HG02763 (cell line): ENCODE results near the gene MIR17HG.
A peak's percentile ranks its signal among the peaks of the same experiment; 100 is the strongest.
"Not testable (repeated sequence)": the region's sequence is repeated elsewhere in the genome, so short reads cannot be mapped to it uniquely, and the experiment has no call there.

Source experiments
- ATAC-seq: cut with Tn5 transposase; IDR thresholded peaks from one replicate; pipeline ENCODE4 v1.9.1; 2021; ENCODE audit warnings: mild to moderate bottlenecking, moderate library complexity; ENCODE audit not compliant: unreplicated experiment

MIR17HG gene

GRCh38 chr13:91346850-91347201 lies 661 bp upstream of the MIR17HG start:
- ATAC-seq, result peak; percentile 21

DNA sequence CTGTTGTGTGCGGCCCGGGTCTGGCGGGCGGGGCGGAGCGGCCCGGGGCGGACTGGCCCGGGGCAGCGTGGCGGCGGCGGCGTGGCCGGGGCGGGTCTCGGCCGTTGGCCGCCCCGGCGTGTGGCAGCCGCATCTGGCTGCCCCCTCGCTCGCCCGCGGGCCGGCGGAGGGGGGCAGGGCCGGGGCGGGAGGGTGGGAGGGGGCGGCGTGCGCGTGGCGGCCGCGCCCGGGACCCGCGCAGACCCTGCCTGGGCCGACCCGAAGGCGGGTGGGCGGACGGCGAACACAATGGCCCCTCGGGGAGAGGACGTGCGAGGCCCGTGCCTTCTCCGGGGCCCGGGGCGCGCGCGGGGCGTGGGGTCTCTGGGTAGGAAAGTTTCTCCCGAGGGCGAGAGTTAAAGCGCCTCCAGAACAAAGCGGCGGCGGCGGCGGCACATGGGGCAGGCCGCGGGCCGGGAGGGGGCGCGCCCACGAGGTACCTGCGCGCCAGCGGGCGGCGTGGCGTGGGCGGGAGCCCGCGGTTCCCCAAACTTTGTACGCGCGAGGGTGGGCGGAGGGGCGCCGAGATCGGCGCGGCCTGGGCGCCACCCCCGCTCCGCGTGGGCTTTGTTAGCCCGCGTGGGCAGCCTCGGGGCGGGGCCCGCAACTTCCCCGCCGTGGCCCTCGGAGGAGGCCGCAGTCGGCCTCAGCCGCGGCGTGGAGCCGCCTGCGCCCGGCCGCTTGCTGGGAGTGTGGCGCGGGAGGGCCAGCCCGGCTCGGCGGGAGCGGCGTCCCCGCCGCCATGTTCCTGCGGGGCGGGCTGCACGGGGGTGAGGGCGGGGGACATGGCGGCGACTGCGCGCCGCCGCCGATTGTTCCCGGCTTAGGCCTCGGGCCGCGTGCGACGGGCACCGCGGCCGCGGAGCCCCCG lies 764 bp downstream of the MIR17HG start:
- peak; percentile 27 for ATAC-seq

DNA sequence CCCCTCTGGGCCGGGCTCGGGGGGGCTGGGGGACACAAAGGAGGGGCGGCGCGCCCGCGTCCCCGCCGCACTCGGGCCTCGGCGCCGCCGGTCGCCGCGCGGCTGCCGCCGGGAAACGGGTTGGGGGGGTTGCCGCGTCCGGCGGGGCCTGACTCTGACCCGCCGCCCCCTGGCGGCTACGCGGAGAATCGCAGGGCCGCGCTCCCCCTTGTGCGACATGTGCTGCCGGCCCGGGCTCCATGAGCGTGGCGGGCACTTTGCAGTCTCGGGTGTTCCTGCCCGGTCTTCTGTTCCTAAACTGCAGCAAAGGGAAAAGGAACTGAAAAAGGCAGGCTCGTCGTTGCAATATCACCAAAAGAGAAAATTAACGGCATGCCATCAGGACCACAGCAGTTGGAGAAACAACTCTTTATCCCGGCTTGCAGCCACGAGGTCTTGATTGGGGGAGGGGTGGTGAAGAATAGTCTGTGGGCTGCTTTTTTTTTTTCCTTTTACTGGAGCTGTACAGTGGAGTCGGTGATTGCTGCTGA lies 1.5 kb downstream of the MIR17HG start:
- ATAC-seq, result peak; percentile 45

DNA sequence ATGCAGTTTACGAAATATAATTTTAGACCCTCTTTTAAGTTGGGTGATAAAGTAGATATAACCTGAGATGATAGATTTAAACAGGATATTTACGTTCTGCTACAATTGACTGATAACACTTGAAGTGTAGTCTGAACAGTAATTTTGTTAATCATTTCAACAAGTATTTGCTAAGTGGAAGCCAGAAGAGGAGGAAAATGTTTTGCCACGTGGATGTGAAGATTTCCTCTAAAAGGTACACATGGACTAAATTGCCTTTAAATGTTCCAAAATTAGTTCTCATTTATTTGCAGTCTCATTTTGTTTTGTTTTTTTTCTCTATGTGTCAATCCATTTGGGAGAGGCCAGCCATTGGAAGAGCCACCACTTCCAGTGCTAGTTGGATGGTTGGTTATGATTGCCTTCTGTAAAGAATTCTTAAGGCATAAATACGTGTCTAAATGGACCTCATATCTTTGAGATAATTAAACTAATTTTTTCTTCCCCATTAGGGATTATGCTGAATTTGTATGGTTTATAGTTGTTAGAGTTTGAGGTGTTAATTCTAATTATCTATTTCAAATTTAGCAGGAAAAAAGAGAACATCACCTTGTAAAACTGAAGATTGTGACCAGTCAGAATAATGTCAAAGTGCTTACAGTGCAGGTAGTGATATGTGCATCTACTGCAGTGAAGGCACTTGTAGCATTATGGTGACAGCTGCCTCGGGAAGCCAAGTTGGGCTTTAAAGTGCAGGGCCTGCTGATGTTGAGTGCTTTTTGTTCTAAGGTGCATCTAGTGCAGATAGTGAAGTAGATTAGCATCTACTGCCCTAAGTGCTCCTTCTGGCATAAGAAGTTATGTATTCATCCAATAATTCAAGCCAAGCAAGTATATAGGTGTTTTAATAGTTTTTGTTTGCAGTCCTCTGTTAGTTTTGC lies 2.8 kb downstream of the MIR17HG start:
- ATAC-seq, result no peak

DNA sequence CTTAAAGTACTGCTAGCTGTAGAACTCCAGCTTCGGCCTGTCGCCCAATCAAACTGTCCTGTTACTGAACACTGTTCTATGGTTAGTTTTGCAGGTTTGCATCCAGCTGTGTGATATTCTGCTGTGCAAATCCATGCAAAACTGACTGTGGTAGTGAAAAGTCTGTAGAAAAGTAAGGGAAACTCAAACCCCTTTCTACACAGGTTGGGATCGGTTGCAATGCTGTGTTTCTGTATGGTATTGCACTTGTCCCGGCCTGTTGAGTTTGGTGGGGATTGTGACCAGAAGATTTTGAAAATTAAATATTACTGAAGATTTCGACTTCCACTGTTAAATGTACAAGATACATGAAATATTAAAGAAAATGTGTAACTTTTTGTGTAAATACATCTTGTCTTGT lies 3.6 kb downstream of the MIR17HG start:
- ATAC-seq, result no peak

DNA sequence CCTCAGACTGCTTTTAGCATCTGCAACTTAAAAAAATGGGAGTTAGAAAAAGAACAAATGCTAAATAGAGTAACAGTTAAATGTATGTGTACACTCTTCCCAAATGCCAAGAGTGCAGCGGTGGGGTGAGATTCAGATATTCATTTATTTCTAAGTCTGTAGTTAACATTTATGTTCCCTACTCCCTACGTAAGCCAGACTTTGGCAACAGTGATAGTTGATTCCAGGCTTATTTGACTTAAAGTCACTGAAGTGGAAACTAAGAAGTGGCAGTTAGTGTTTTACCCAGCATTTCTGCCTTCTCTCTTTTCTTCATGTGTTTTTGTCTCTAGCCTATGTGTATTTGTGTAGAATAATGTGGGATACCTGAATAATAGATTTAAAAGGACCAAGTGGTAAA lies 4.5 kb downstream of the MIR17HG start:
- ATAC-seq, result no peak

DNA sequence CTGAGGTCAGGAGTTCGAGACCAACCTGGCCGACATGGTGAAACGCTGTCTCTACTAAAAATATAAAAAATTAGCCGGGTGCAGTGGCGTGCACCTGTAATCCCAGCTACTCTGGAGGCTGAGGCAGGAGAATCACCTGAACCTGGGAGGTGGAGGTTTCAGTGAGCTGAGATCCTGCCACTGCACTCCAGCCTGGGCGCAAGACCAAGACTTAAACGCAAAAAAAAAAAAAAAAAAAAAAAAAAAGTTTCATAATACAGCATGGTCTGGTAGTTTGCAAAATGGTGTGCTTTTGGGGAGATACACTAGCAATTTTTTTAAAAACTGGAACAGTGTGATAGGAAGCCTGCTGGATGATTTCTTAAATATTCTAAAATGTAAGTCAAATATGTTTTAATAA lies 5.4 kb downstream of the MIR17HG start:
- ATAC-seq, result not testable (repeated sequence)

GRCh38 chr13:91353494-91353893 lies 6.0 kb downstream of the MIR17HG start:
- ATAC-seq, result no peak

DNA sequence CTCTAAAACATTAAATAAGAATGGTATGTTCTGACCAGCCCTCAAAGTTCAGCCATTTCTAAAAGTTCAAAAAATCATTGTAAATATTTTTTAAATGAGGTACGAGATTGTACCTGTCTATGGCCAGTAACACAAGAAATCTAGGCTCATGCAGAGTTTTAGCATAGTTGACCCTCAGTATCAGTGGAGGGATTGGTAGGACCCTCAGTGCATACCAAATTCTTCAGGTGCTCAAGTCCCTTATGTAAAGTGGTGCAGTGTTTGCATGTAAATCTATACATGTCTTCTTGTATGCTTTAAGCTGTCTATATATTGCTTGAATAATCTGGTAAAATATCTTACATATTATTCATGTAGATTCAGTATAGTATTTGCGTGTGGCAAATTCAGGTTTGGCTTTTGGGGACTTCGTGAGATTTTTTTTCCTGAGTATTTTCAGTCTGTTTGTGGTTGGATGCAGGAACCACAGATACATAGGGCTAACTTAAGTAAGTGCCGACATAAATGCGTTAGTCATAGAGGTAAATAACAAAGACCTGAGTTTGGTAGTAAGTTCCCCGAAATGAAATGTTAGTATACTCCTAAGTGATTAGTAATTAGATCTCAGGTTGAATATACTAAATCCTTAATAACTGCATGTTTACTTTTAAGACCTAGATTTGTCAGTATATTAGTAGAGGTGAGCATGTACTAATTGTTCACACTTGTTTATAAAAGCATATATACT lies 7.8 kb downstream of the MIR17HG start:
- ATAC-seq, result no peak

GRCh38 chr13:91355826-91356710 lies 8.6 kb downstream of the MIR17HG start:
- ATAC-seq, result no peak

- no peak for ATAC-seq
Observed at GRCh38 chr13:91356919-91357612, 9.6 kb downstream of the MIR17HG start.

DNA sequence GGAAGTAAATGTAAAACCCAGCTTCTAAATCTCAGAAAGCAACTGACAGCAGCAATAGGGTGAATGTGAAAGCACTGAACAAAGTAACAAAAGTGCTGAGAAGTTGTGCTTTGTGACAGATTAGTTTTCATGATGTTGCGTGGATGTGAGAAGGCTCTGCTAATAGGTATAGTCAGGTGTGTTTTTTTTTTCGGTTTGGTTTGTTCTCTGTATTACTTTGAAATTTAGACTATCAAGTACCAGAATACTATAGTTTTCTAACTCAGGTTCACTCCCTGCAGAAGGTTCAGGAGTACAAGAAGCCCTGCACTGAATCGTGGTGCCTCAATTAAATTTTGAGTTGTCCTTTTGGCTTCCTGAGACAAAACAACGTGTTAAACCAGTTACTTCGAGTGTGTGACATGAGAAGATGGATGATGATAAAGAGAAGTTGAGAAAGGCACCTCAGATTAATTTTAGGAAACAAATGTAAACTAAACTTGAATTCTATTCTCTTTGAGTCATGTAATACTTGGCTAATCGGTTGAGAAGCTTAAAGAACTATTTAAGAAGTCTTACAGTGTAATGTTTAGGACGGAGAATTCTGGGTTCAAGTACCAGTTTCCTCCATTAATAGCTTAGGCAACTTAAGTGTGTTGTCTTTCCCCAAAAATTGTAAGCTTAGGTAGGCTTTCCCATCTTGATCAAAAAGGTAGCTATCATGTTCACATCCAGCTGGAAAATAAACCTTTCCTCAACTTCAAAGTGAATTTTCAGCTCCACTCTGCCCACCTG lies 10.3 kb downstream of the MIR17HG start:
- no peak for ATAC-seq

DNA sequence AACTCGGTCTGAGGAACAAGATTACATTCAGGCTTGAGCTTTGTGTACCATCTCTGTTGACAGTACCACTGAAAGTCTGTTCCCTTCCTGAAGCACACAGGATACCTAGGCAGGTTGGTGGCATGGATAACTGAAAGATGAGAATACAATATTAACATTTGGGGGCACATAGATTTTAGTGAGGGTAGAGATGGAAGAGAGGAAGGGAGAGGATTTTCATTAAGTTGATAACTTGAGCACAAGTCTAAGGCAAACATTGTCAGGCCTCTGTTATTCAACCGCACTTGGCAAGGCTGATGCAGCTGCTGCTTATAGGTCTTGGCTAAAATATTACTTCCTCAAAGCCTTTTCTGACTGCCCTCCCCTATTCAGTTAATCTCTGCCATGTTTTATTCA lies 10.9 kb downstream of the MIR17HG start:
- no peak for ATAC-seq

DNA sequence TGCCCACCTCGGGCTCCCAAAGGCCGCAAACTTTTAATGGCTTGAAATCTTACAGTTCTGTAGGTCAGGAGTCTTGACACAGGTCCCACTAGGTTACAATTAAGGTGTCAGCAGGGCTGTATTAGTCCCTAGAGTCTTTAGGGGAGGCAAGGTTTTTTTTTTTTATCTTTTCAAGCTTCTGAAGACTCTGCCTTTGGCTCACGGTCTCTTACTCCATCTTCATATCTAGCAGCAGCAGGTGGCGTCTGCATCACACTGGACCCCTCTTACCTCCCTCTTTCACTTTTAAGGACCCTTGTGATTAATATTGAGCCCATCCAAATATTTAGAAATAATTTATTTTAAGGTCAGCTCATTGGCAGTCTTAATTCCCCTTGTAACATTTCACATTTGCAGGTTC lies 11.6 kb downstream of the MIR17HG start:
- no peak for ATAC-seq

DNA sequence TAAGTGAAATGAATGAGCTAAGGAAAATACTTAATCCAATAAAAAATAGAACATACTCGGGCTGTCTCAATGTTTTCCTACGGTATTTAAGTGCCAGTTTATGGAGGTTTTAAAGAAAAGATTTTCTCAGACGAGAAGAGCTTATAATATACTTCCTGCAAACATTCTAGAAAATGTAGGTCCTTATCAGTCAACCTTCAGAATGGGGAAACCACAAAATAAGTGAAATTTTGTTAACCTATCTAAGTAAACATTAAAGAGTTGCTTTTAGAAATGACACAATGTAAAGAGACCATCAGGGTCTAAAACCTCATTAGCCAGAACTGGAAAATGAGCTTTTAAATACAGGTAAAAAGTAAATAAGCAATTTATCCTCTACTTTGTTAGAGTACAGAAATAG lies 12.1 kb downstream of the MIR17HG start:
- ATAC-seq, result no peak

- ATAC-seq, result no peak
Observed at GRCh38 chr13:91360246-91360751, 12.8 kb downstream of the MIR17HG start.

DNA sequence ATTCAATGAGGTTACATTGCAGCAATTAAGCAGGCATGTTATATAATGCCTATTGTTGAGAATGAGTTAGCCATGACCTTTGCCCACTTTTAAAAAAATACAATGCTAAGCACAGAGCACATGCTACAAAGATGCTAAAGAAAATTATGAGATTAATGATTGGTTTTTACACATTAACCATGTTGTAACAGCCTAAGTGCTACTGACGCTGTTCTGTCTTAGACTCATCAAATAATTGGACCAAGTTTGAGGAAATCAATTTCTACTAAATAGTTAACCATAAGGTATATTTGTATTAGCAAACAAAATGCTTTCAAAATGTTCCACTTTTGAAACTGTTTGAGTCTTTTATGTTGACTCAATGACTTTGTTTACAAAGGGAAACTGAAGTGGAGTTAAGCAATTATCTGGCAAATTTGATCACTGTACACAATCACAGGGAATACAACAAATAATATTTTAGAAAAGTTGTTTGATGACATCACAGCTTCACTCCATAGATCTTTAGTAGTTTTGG lies 14.3 kb downstream of the MIR17HG start:
- no peak for ATAC-seq

DNA sequence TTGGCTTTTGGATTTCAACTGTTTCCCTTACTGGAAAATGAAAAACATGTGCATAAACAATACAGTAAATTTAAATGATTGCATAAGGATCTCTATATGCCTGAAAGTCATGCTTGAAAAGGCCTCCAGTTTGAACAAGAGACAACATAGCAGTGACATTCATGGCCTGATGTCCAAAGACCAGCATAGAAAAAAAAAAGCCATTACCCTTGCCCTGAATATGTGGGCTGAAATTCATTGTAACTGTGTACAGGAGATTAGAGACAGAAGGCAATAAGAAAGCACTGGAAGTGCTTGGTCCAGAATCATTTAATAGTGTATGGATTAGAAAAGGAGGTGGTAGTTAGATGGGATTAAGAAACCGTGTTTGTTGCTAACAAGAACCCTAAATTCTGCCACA lies 15.4 kb downstream of the MIR17HG start:
- ATAC-seq, result no peak
